Dendritic cell treated with granulocyte-macrophage colony-stimulating factor and Interleukin-4, amounts not matched to agents 40 ng/mL and 50 ng/mL, for 4 days (primary cell): Measurements from ENCODE around the gene TSC22D2.

Experiments used
- H3K27ac Mint-ChIP-seq: one replicate; pipeline ENCODE4 v1.8.0; 2022; ENCODE audit warnings: mild to moderate bottlenecking, mixed read lengths
- H3K27me3 Mint-ChIP-seq: one replicate; pipeline ENCODE4 v1.8.0; 2022; ENCODE audit warnings: mild to moderate bottlenecking, mixed read lengths
- H3K36me3 Mint-ChIP-seq: one replicate; pipeline ENCODE4 v1.8.0; 2022; ENCODE audit warnings: low read depth, mixed read lengths
- H3K4me1 Mint-ChIP-seq: one replicate; pipeline ENCODE4 v1.8.0; 2022; ENCODE audit warnings: low read depth, mixed read lengths
- H3K4me3 Mint-ChIP-seq: one replicate; pipeline ENCODE4 v1.8.0; 2022; ENCODE audit warnings: mild to moderate bottlenecking, moderate library complexity, mixed read lengths
- H3K9me3 Mint-ChIP-seq: one replicate; pipeline ENCODE4 v1.8.0; 2022; ENCODE audit warnings: mixed read lengths
- intact Hi-C: fragments of 100-400 bp; cut with micrococcal nuclease; formaldehyde crosslinking; loops from one replicate; pipeline ENCODE4 v1.15.0; 2022

Gene TSC22D2

GRCh38 chr3:150433347-150433746, 25.2 kb downstream of the TSC22D2 start:
- Mint-ChIP-seq H3K36me3 (no peaks in the 10 kb centered on the region), H3K27me3 (no peaks in the 10 kb centered on the region), H3K27ac (no peak overlapping the region), H3K4me1 (peaks cover 28% of the 10 kb centered on the region), H3K4me3 (no peak overlapping the region), H3K9me3 (no peaks in the 10 kb centered on the region)
- intact Hi-C loops, result no loop called here

GRCh38 chr3:150434234-150434633, 26.1 kb downstream of the TSC22D2 start:
- no peak overlapping the region for H3K4me3 Mint-ChIP-seq
- H3K36me3 Mint-ChIP-seq, result peaks cover under 1% of the 10 kb centered on the region
- no peak overlapping the region for H3K27ac Mint-ChIP-seq
- intact Hi-C loops, result no loop called here
- H3K27me3 Mint-ChIP-seq, result no peaks in the 10 kb centered on the region
- peaks cover 22% of the 10 kb centered on the region for H3K4me1 Mint-ChIP-seq
- H3K9me3 Mint-ChIP-seq, result no peaks in the 10 kb centered on the region

GRCh38 chr3:150436161-150436560, 28.1 kb downstream of the TSC22D2 start:
- Mint-ChIP-seq H3K4me1 (peaks cover 11% of the 10 kb centered on the region), H3K9me3 (no peaks in the 10 kb centered on the region)

GRCh38 chr3:150439657-150440056, 31.6 kb downstream of the TSC22D2 start:
- H3K4me3 Mint-ChIP-seq, result no peak overlapping the region
- H3K4me1 Mint-ChIP-seq, result peaks cover 8% of the 10 kb centered on the region
- H3K27ac Mint-ChIP-seq, result no peak overlapping the region
- peaks cover 32% of the 10 kb centered on the region for H3K36me3 Mint-ChIP-seq
- intact Hi-C loops, result no loop called here
- H3K9me3 Mint-ChIP-seq, result no peaks in the 10 kb centered on the region
- no peaks in the 10 kb centered on the region for H3K27me3 Mint-ChIP-seq

More at GRCh38 chr3:150436161-150436560, 28.1 kb downstream of the TSC22D2 start:
- intact Hi-C loops, result no loop called here
- H3K27me3 Mint-ChIP-seq, result no peaks in the 10 kb centered on the region
- H3K27ac Mint-ChIP-seq, result no peak overlapping the region
- H3K36me3 Mint-ChIP-seq, result peaks cover 7% of the 10 kb centered on the region
- H3K4me3 Mint-ChIP-seq, result no peak overlapping the region

- H3K4me1 Mint-ChIP-seq, result peaks cover 17% of the 10 kb centered on the region
- no peak overlapping the region for H3K27ac Mint-ChIP-seq
- intact Hi-C loops, result no loop called here
- H3K36me3 Mint-ChIP-seq, result peaks cover 39% of the 10 kb centered on the region
- H3K27me3 Mint-ChIP-seq, result no peaks in the 10 kb centered on the region
- H3K4me3 Mint-ChIP-seq, result no peak overlapping the region
- H3K9me3 Mint-ChIP-seq, result no peaks in the 10 kb centered on the region
Observed at GRCh38 chr3:150443331-150443741, 35.2 kb downstream of the TSC22D2 start.

- no peaks in the 10 kb centered on the region for H3K9me3 Mint-ChIP-seq
Observed at GRCh38 chr3:150444371-150444770, 36.3 kb downstream of the TSC22D2 start.

GRCh38 chr3:150446470-150446977, 38.4 kb downstream of the TSC22D2 start:
- intact Hi-C loops, result loop anchor here (5.0 kb wide), 1 partner anchor 34 kb away; no protein-coding TSS in a partner anchor
- H3K36me3 Mint-ChIP-seq, result peaks cover 28% of the 10 kb centered on the region
- no peaks in the 10 kb centered on the region for H3K27me3 Mint-ChIP-seq
- no peak overlapping the region for H3K27ac Mint-ChIP-seq
- peaks cover 29% of the 10 kb centered on the region for H3K4me1 Mint-ChIP-seq
- no peaks in the 10 kb centered on the region for H3K9me3 Mint-ChIP-seq
- no peak overlapping the region for H3K4me3 Mint-ChIP-seq

More at GRCh38 chr3:150444371-150444770, 36.3 kb downstream of the TSC22D2 start:
- intact Hi-C loops, result no loop called here
- H3K4me1 Mint-ChIP-seq, result peaks cover 23% of the 10 kb centered on the region
- no peak overlapping the region for H3K4me3 Mint-ChIP-seq
- H3K27ac Mint-ChIP-seq, result no peak overlapping the region
- H3K27me3 Mint-ChIP-seq, result no peaks in the 10 kb centered on the region
- H3K36me3 Mint-ChIP-seq, result peaks cover 37% of the 10 kb centered on the region

- Mint-ChIP-seq H3K4me3 (no peak overlapping the region), H3K36me3 (peaks cover 22% of the 10 kb centered on the region), H3K4me1 (peaks cover 29% of the 10 kb centered on the region), H3K27ac (no peak overlapping the region), H3K27me3 (no peaks in the 10 kb centered on the region), H3K9me3 (no peaks in the 10 kb centered on the region)
- intact Hi-C loops, result loop anchor here (5.0 kb wide), 1 partner anchor 35 kb away; no protein-coding TSS in a partner anchor
Observed at GRCh38 chr3:150447084-150447483, 39.0 kb downstream of the TSC22D2 start.

- no peaks in the 10 kb centered on the region for H3K9me3 Mint-ChIP-seq
- H3K27me3 Mint-ChIP-seq, result no peaks in the 10 kb centered on the region
- H3K4me1 Mint-ChIP-seq, result peaks cover 29% of the 10 kb centered on the region
- H3K27ac Mint-ChIP-seq, result no peak overlapping the region
- H3K4me3 Mint-ChIP-seq, result no peak overlapping the region
- H3K36me3 Mint-ChIP-seq, result peaks cover 15% of the 10 kb centered on the region
- intact Hi-C loops, result loop anchor here (5.0 kb wide), 1 partner anchor 36 kb away; no protein-coding TSS in a partner anchor
Observed at GRCh38 chr3:150447631-150448465, 39.8 kb downstream of the TSC22D2 start.

- H3K4me1 Mint-ChIP-seq, result peaks cover 29% of the 10 kb centered on the region
- intact Hi-C loops, result loop anchor here (5.0 kb wide), 1 partner anchor 37 kb away; no protein-coding TSS in a partner anchor
Observed at GRCh38 chr3:150449169-150449721, 41.1 kb downstream of the TSC22D2 start.

GRCh38 chr3:150450916-150451315, 42.8 kb downstream of the TSC22D2 start:
- no peaks in the 10 kb centered on the region for H3K27me3 Mint-ChIP-seq
- intact Hi-C loops, result no loop called here
- no peaks in the 10 kb centered on the region for H3K9me3 Mint-ChIP-seq
- peaks cover 29% of the 10 kb centered on the region for H3K4me1 Mint-ChIP-seq
- no peak overlapping the region for H3K4me3 Mint-ChIP-seq
- H3K27ac Mint-ChIP-seq, result no peak overlapping the region
- peaks cover 7% of the 10 kb centered on the region for H3K36me3 Mint-ChIP-seq

More at GRCh38 chr3:150449169-150449721, 41.1 kb downstream of the TSC22D2 start:
- Mint-ChIP-seq H3K9me3 (no peaks in the 10 kb centered on the region), H3K36me3 (peaks cover 10% of the 10 kb centered on the region), H3K27me3 (no peaks in the 10 kb centered on the region), H3K27ac (no peak overlapping the region), H3K4me3 (no peak overlapping the region)

- intact Hi-C loops, result no loop called here
- Mint-ChIP-seq H3K4me1 (peaks cover 29% of the 10 kb centered on the region), H3K36me3 (peaks cover 7% of the 10 kb centered on the region), H3K9me3 (no peaks in the 10 kb centered on the region), H3K4me3 (no peak overlapping the region), H3K27ac (peak overlapping the region; percentile 43), H3K27me3 (no peaks in the 10 kb centered on the region)
Observed at GRCh38 chr3:150451329-150452048, 43.4 kb downstream of the TSC22D2 start.

GRCh38 chr3:150453353-150453752, 45.3 kb downstream of the TSC22D2 start:
- Mint-ChIP-seq H3K9me3 (no peaks in the 10 kb centered on the region), H3K27ac (no peak overlapping the region), H3K36me3 (peaks cover 8% of the 10 kb centered on the region), H3K4me3 (no peak overlapping the region), H3K4me1 (peaks cover 19% of the 10 kb centered on the region), H3K27me3 (no peaks in the 10 kb centered on the region)
- intact Hi-C loops, result no loop called here

GRCh38 chr3:150454085-150454484, 46.0 kb downstream of the TSC22D2 start:
- intact Hi-C loops, result no loop called here
- H3K4me3 Mint-ChIP-seq, result no peak overlapping the region
- no peaks in the 10 kb centered on the region for H3K27me3 Mint-ChIP-seq
- H3K36me3 Mint-ChIP-seq, result peaks cover 15% of the 10 kb centered on the region
- H3K9me3 Mint-ChIP-seq, result no peaks in the 10 kb centered on the region
- H3K4me1 Mint-ChIP-seq, result peaks cover 16% of the 10 kb centered on the region
- no peak overlapping the region for H3K27ac Mint-ChIP-seq
